ENCODE data around the gene STAM. TPM values are rescaled to one million over a fixed set of nuclear protein-coding genes. Genes with fewer than 3 reads are reported as not detected.

STAM gene
- total and polyA plus RNA-seq, 10 of the 15 experiments (the other 5 are each of a cell fraction or from before 2014, with no cell fraction given), result 8.8 to 15.9 (median 14.4) TPM

GRCh38 chr10:17765602-17766001, 121.7 kb downstream of the STAM start:
- BruUV-seq (replicated peaks), result no TSS peak
- H3K4me3 ChIP-seq, result no peak overlapping the region
- DNase-seq (ENCODE audit: low read depth, low spot score), result no peak
- ATAC-seq, result no peak
- ChIA-PET CTCF (interaction anchor here (1.8 kb wide), 1 partner anchor 8 kb away, joined by 4 read pairs; no protein-coding TSS in a partner anchor), RAD21 (ENCODE audit: unreplicated experiment) (no interaction called here), POLR2A (interaction anchor here (0.9 kb wide), 1 partner anchor 8 kb away, joined by 3 read pairs; no protein-coding TSS in a partner anchor), SMC1A (ENCODE audit: uncharacterized antibody, unreplicated experiment) (no interaction called here)
- no peaks in the 10 kb centered on the region for H3K9me3 ChIP-seq (replicated peaks; ENCODE audit: control insufficient read depth, insufficient read depth, low read length)
- no peaks in the 10 kb centered on the region for H3K36me3 ChIP-seq (ENCODE audit: control insufficient read depth in 2 of 2, insufficient read depth in 2 of 2, low read length in 1 of 2)
- no peaks in the 10 kb centered on the region for H3K79me2 ChIP-seq (ENCODE audit: control insufficient read depth, insufficient read depth, low read length)
- H3K4me2 ChIP-seq (ENCODE audit: control insufficient read depth, insufficient read depth), result no peak overlapping the region
- no peaks in the 10 kb centered on the region for H3K4me1 ChIP-seq (ENCODE audit: control insufficient read depth, insufficient read depth, low read length)
- no peaks in the 10 kb centered on the region for H3K27me3 ChIP-seq (replicated peaks in 1 of 2; ENCODE audit: control insufficient read depth in 2 of 2, insufficient read depth in 2 of 2, low read length in 1 of 2)
- WGBS (ENCODE audit: insufficient coverage, insufficient replicate concordance, low lambda C conversion rate, missing lambda C conversion rate), result 0% methylated on average over 3 of the region's 3 CpGs
- intact Hi-C loops (cut with micrococcal nuclease; ENCODE audit: unreplicated experiment) (no loop called here), in situ Hi-C loops (cut with MboI) (no loop called here)
- no peak overlapping the region for H2AFZ ChIP-seq (ENCODE audit: control insufficient read depth, low read depth, low read length)
- no peaks in the 10 kb centered on the region for H4K20me1 ChIP-seq (ENCODE audit: control insufficient read depth, insufficient read depth)
- no peak for FAIRE-seq
- TF ChIP-seq BCL11A (IDR thresholded peaks at IDR 0.05; ENCODE audit: low read depth, low read length) (no peak), SMARCA5 (IDR thresholded peaks at IDR 0.05) (no peak), CHD4 (IDR thresholded peaks at IDR 0.05) (no peak), ZBTB4 (CRISPR knock-in tag; IDR thresholded peaks at IDR 0.05) (no peak), NFIC (IDR thresholded peaks at IDR 0.05; ENCODE audit: low read depth, low read length) (no peak)
- no peak overlapping the region for H3K9ac ChIP-seq (ENCODE audit: control insufficient read depth, insufficient read depth, low read length)
- no peak overlapping the region for H3K27ac ChIP-seq (ENCODE audit: control insufficient read depth, insufficient read depth)

Small RNAs within 50 kb of the gene (small RNA-seq; reads per million reads assigned to genes)
- gene AC069542.2, result not detected

Other genes with a start within 250 kb of the STAM start
- not detected in 2 replicates for gene ST8SIA6, start 189.6 kb upstream of the STAM start, total RNA-seq (2014; rRNA removed)
- not detected in 2 replicates for gene ST8SIA6, start 189.6 kb upstream of the STAM start, total RNA-seq (2014; rRNA removed; fragmentation: Illumina TruSeq; extraction: Trizol)
- gene ST8SIA6, start 189.6 kb upstream of the STAM start, total RNA-seq (2021), result not detected in 2 replicates
- gene ST8SIA6, start 189.6 kb upstream of the STAM start, polyA plus RNA-seq (2011; rRNA removed), result 0.22 and 0.29 TPM in 2 replicates
- gene ST8SIA6, start 189.6 kb upstream of the STAM start, polyA plus RNA-seq (2014; fragmentation: Illumina TruSeq; extraction: Trizol), result not detected in 2 replicates
- not detected for gene ST8SIA6, start 189.6 kb upstream of the STAM start, polyA plus RNA-seq (2014; fragmentation: Nextera tagmentation; extraction: Ambion mirVana)
- gene ST8SIA6, start 189.6 kb upstream of the STAM start, polyA plus RNA-seq (2014; rRNA removed), result not detected in 2 replicates
- gene ST8SIA6, start 189.6 kb upstream of the STAM start, polyA plus RNA-seq (2016; fragmentation: Nextera tagmentation; extraction: Ambion mirVana), result not detected
- 1.2 and 1.5 TPM in 2 replicates for gene HACD1, start 26.8 kb upstream of the STAM start, total RNA-seq (2014; rRNA removed)
- gene HACD1, start 26.8 kb upstream of the STAM start, total RNA-seq (2014; rRNA removed; fragmentation: Illumina TruSeq; extraction: Trizol), result 0.22 and 1.1 TPM in 2 replicates
- gene HACD1, start 26.8 kb upstream of the STAM start, total RNA-seq (2021), result 0.38 and 0.80 TPM in 2 replicates
- 1.5 and 1.6 TPM in 2 replicates for gene HACD1, start 26.8 kb upstream of the STAM start, polyA plus RNA-seq (2011; rRNA removed)
- gene HACD1, start 26.8 kb upstream of the STAM start, polyA plus RNA-seq (2014; fragmentation: Illumina TruSeq; extraction: Trizol), result 0.57 and 1.5 TPM in 2 replicates
- under 1 TPM in 1 of 2 experiments, not detected in 1; 0.29 TPM for gene HACD1, start 26.8 kb upstream of the STAM start, polyA plus RNA-seq (2014; fragmentation: Nextera tagmentation; extraction: Ambion mirVana)
- gene HACD1, start 26.8 kb upstream of the STAM start, polyA plus RNA-seq (2014; rRNA removed), result 1.3 and 2.6 TPM in 2 replicates
- gene HACD1, start 26.8 kb upstream of the STAM start, polyA plus RNA-seq (2016; fragmentation: Nextera tagmentation; extraction: Ambion mirVana), result under 1 TPM; 0.78 to 0.96 TPM
- not detected in 2 replicates for gene TMEM236, start 108.0 kb downstream of the STAM start, total RNA-seq (2014; rRNA removed)
- gene TMEM236, start 108.0 kb downstream of the STAM start, total RNA-seq (2014; rRNA removed; fragmentation: Illumina TruSeq; extraction: Trizol), result not detected in 2 replicates
- not detected in 2 replicates for gene TMEM236, start 108.0 kb downstream of the STAM start, total RNA-seq (2021)
- 0.01 and 0.03 TPM in 2 replicates for gene TMEM236, start 108.0 kb downstream of the STAM start, polyA plus RNA-seq (2011; rRNA removed)
- not detected in 2 replicates for gene TMEM236, start 108.0 kb downstream of the STAM start, polyA plus RNA-seq (2014; fragmentation: Illumina TruSeq; extraction: Trizol)
- gene TMEM236, start 108.0 kb downstream of the STAM start, polyA plus RNA-seq (2014; fragmentation: Nextera tagmentation; extraction: Ambion mirVana), result not detected
- not detected in 2 replicates for gene TMEM236, start 108.0 kb downstream of the STAM start, polyA plus RNA-seq (2014; rRNA removed)
- not detected for gene TMEM236, start 108.0 kb downstream of the STAM start, polyA plus RNA-seq (2016; fragmentation: Nextera tagmentation; extraction: Ambion mirVana)
- not detected in 2 replicates for gene MRC1, start 165.2 kb downstream of the STAM start, total RNA-seq (2014; rRNA removed)
- gene MRC1, start 165.2 kb downstream of the STAM start, total RNA-seq (2014; rRNA removed; fragmentation: Illumina TruSeq; extraction: Trizol), result 0.04 TPM in 1 of 2 replicates, not detected in the other
- gene MRC1, start 165.2 kb downstream of the STAM start, total RNA-seq (2021), result 0.19 and 0.21 TPM in 2 replicates
- gene MRC1, start 165.2 kb downstream of the STAM start, polyA plus RNA-seq (2011; rRNA removed), result 0.01 TPM in 1 of 2 replicates, not detected in the other
- 0.03 TPM in 1 of 2 replicates, not detected in the other for gene MRC1, start 165.2 kb downstream of the STAM start, polyA plus RNA-seq (2014; fragmentation: Illumina TruSeq; extraction: Trizol)
- under 1 TPM in 1 of 2 experiments, not detected in 1; 0.02 TPM for gene MRC1, start 165.2 kb downstream of the STAM start, polyA plus RNA-seq (2014; fragmentation: Nextera tagmentation; extraction: Ambion mirVana)
- gene MRC1, start 165.2 kb downstream of the STAM start, polyA plus RNA-seq (2014; rRNA removed), result 0.01 TPM in 1 of 2 replicates, not detected in the other
- not detected for gene MRC1, start 165.2 kb downstream of the STAM start, polyA plus RNA-seq (2016; fragmentation: Nextera tagmentation; extraction: Ambion mirVana)